Stimulated activated CD4-positive, alpha-beta T cell treated with anti-CD3 and anti-CD28 coated beads, Interleukin-2, amount 100 ng/mL, for 48 hours (primary cell): ENCODE measurements around the gene PDCD7.

Experiments
- DNase-seq, 2 donors: peaks; one replicate each; pipeline ENCODE4 v3.0.0-alpha.2; 2020

Gene PDCD7

DNA sequence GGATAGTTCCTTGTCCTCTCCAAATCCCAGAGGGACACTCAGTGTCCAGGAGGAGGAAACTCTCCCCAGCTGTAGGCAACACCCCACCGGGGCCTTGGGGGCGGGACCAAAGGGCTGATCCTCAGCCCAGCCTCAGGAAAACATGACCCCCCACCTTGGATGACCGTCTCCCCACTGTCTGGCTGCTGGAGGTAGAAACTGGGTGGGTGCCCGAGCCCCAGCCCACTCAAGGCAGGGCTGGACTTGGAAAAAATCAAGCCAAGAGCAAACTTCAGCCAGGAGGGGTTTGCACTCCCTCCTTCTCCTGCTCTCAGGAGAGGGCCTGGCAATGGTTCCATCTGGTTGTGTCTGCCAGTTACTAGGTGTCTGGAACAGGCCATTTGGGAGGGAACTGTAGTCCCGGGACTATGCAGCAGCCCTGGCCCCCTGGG lies 62.2 kb downstream of the PDCD7 start:
- DNase-seq: no peak

GRCh38 chr15:65069779-65070546 lies 63.6 kb downstream of the PDCD7 start:
- no peak for DNase-seq

GRCh38 chr15:65069179-65069578 lies 64.4 kb downstream of the PDCD7 start:
- no peak for DNase-seq

GRCh38 chr15:65068403-65068788 lies 65.2 kb downstream of the PDCD7 start:
- no peak for DNase-seq

GRCh38 chr15:65067645-65068402 lies 65.8 kb downstream of the PDCD7 start, which contains the start of gene RASL12:
Gene RASL12, minus strand, starts transcription at chr15:65067991. Its CDS starts 156 bp downstream, at chr15:65067835.
- DNase-seq: no peak
